Right atrium auricular region (tissue), 2 donors: ENCODE results near the gene AXIN1. TPM values are rescaled to one million over a fixed set of nuclear protein-coding genes. Genes with fewer than 3 reads are reported as not detected.

ENCODE experiments used
- DNase-seq: peaks from one replicate; pipeline ENCODE4 v3.0.0-alpha.2; 2019; ENCODE audit warnings: low spot score
- H3K27ac ChIP-seq, 2 donors: fragments of 200-600 bp; sonication (generic); 1 replicate in 1 of 2; 2 replicates in 1 of 2; pipeline ENCODE4 v1.5.1; 2016 to 2019
- H3K27me3 ChIP-seq, 2 donors: fragments of 200-600 bp; sonication (generic); one replicate each; pipeline versions ENCODE4 v1.5.1 to v1.6.0; 2017 to 2019
- H3K36me3 ChIP-seq: fragments of 200-600 bp; sonication (generic); one replicate; pipeline ENCODE4 v1.5.1; 2016
- H3K4me1 ChIP-seq, 2 donors: fragments of 200-600 bp; sonication (generic); one replicate each; pipeline versions ENCODE4 v1.5.1 to v1.6.0; 2017 to 2019
- H3K4me3 ChIP-seq, 2 donors: fragments of 200-600 bp; sonication (generic); 1 replicate in 1 of 2; 2 replicates in 1 of 2; pipeline ENCODE4 v1.5.1; 2017 to 2019; ENCODE audit warnings: mild to moderate bottlenecking in 1 of 2, moderate library complexity in 1 of 2
- H3K9me3 ChIP-seq, 2 donors: fragments of 200-600 bp; sonication (generic); one replicate each; pipeline ENCODE4 v1.5.1; 2019
- total RNA-seq, 2 donors: library from RNA; depleted of rRNA; stranded (reverse); fragments of >200 nt; gene quantifications; one replicate each; pipeline ENCODE4 v1.1.0, GENCODE V29; 2016
- TF ChIP-seq, protein P1 (sequence below), 2 donors: fragments of 200-600 bp; sonication (generic); IDR thresholded peaks; one replicate each; pipeline ENCODE4 v1.5.1; 2019; ENCODE audit warnings: antibody characterized with exemption in 2 of 2

The AXIN1 gene
- total RNA-seq, 2 donors from 2014 or later = 12.9 to 19.4 TPM

DNA sequence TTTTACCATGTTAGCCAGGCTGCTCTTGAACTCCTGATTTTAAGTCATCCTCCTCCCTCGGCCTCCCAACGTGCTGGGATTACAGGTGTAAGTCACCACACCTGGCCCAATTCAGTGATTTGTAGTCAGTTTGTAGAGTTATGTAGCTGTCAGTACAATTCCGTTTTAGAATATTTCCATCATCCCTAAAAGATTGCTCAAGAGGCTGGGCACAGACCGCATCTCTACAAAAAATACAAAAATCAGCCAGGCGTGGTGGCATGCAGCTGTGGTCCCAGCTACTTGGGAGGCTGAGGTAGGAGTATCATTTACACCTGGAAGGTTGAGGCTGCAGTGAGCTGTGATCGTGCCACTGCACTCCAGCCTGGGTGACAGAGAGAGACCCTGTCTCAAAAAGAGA is 97.3 kb downstream of the AXIN1 start:
- H3K9me3 ChIP-seq = no peaks in the 10 kb centered on the region
- H3K27ac ChIP-seq = no peak overlapping the region
- peaks cover 55% of the 10 kb centered on the region for H3K36me3 ChIP-seq
- no peak overlapping the region for H3K4me3 ChIP-seq
- peaks cover 0 to 5% of the 10 kb centered on the region in 2 donors for H3K4me1 ChIP-seq
- TF ChIP-seq, protein P1, sequence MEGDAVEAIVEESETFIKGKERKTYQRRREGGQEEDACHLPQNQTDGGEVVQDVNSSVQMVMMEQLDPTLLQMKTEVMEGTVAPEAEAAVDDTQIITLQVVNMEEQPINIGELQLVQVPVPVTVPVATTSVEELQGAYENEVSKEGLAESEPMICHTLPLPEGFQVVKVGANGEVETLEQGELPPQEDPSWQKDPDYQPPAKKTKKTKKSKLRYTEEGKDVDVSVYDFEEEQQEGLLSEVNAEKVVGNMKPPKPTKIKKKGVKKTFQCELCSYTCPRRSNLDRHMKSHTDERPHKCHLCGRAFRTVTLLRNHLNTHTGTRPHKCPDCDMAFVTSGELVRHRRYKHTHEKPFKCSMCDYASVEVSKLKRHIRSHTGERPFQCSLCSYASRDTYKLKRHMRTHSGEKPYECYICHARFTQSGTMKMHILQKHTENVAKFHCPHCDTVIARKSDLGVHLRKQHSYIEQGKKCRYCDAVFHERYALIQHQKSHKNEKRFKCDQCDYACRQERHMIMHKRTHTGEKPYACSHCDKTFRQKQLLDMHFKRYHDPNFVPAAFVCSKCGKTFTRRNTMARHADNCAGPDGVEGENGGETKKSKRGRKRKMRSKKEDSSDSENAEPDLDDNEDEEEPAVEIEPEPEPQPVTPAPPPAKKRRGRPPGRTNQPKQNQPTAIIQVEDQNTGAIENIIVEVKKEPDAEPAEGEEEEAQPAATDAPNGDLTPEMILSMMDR (IDR thresholded peaks at IDR 0.05) = no peak
- DNase-seq = no peak
- no peaks in the 10 kb centered on the region for H3K27me3 ChIP-seq

DNA sequence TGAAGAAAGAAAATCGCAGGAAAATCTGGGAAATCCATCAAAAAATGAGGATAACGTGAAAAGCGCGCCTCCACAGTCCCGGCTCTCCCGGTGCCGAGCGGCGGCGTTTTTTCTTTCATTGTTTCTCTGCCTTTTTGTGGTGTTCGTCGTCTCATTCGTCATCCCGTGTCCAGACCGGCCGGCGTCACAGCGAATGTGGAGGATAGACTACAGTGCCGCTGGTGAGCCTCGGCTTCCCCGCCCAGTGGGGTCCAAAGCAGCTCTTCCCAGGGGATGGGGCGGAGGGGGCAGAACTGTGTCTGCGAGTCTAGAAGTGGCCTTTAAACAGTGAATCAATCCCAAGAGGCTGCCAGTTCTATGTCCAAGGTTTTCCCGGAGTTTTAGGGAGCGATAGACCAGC is 98.1 kb downstream of the AXIN1 start:
- Histone ChIP-seq H3K27me3 (no peaks in the 10 kb centered on the region), H3K4me1 (peaks cover 0 to 5% of the 10 kb centered on the region in 2 donors), H3K9me3 (no peaks in the 10 kb centered on the region), H3K27ac (no peak overlapping the region), H3K36me3 (peaks cover 51% of the 10 kb centered on the region), H3K4me3 (no peak overlapping the region)
- no peak for DNase-seq
- TF ChIP-seq, protein P1 (IDR thresholded peaks at IDR 0.05) = no peak

DNA sequence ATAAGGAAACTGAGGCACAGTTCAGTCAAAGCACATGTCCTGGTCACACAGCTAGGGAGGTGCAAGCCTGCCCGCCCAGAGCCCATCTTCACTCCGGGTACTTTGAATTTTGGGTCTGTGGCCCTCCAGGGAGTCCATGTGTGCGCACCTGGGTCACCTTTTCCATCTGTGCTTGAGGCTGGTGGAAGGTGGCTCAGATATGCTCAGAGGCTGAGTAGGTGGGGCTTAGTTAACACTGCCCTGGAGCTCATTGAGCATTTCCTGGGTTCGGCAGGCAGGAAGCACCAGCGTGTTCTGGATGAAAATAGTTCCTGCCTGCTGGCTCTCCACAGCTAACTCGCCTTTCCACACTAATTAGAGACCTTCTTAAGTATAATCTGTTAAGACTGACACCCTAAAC is 98.7 kb downstream of the AXIN1 start:
- Histone ChIP-seq H3K27ac (no peak overlapping the region), H3K27me3 (no peaks in the 10 kb centered on the region), H3K4me3 (no peak overlapping the region), H3K36me3 (peaks cover 47% of the 10 kb centered on the region), H3K4me1 (peaks cover 0 to 5% of the 10 kb centered on the region in 2 donors), H3K9me3 (no peaks in the 10 kb centered on the region)
- no peak for DNase-seq
- TF ChIP-seq, protein P1 (IDR thresholded peaks at IDR 0.05) = no peak

DNA sequence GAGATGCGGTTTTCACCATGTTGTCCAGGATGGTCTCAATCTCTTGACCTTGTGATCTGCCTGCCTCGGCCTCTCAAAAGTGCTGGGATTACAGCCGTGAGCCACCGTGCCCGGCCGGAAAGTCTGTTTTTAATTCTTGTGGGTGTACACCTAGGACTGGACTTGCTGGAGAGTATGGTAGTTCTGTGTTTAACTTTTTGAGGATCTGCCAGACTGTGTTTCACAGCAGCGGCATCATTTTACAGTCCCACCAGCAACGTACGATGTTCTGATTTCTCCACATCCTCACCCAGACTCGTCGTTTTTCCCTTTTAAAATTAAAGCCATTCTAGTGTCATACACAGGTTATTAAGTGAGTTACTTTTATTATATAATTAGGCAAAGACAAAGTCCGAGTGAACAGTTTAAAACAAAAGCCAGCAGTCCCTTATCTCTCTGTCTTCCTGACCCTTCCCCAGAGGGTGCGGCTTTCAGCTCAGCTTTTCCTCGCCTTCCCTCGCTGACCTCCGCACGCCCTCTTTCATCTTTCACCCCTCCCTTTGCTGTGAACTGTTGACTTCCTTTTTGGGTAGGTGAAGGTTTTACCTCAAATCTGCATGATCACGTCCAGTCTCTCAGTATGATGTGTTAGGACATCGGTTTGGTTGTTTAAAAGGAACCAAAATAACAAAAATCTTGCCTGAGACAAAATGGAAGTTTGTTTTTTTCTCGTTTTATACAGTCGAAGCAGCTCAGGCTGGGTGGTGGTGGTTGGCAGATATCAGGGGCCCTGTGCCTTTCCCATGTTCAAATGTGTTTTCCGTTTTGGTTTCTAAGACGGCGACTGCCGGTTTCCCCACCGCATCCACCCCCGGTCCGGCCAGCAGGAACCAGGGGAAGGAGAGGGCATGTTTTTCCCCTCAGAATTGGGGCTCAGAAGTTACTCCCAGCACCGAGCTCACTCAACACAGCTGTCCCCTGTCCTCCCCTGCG is 99.9 kb downstream of the AXIN1 start:
- DNase-seq = no peak
- Histone ChIP-seq H3K36me3 (peaks cover 42% of the 10 kb centered on the region), H3K9me3 (no peaks in the 10 kb centered on the region), H3K27me3 (no peaks in the 10 kb centered on the region), H3K27ac (peak overlapping the region; percentile 16 to 20), H3K4me3 (no peak overlapping the region), H3K4me1 (peaks cover 0 to 5% of the 10 kb centered on the region in 2 donors)
- TF ChIP-seq, protein P1 (IDR thresholded peaks at IDR 0.05) = no peak

DNA sequence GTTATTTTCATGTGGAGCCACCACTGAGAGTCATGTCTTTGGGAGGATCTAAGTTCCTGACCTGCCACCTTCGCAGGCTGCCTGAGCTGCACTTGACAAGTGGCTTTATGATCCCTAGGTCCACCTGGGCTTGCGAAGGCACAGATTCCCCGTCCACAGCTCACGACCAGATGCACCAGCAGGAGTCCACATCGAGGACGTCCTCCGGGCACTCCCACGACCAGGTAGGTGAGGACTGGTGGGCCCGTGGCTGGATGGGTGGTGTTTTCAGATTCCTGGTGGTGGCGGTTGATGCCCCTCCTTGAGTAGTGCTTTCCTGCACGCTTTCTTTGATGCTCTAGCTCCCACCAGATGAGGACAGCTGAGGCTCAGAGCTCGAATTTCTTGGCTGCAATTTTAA is 103.1 kb downstream of the AXIN1 start:
- no peak for DNase-seq
- H3K4me1 ChIP-seq = peaks cover 0 to 5% of the 10 kb centered on the region in 2 donors

More for the DNA sequence above, 103.1 kb downstream of the AXIN1 start:
- Histone ChIP-seq H3K27ac (no peak overlapping the region), H3K36me3 (peaks cover 26% of the 10 kb centered on the region), H3K27me3 (no peaks in the 10 kb centered on the region), H3K9me3 (no peaks in the 10 kb centered on the region), H3K4me3 (no peak overlapping the region)
- TF ChIP-seq, protein P1 (IDR thresholded peaks at IDR 0.05) = no peak
